Stimulated activated CD4-positive, alpha-beta T cell treated with anti-CD3 and anti-CD28 coated beads, Interleukin-15, amount 100 ng/mL, for 48 hours (primary cell): ENCODE measurements around the gene ME2.
"Not testable (repeated sequence)": the region's sequence is repeated elsewhere in the genome, so short reads cannot be mapped to it uniquely, and the experiment has no call there.

Source experiments
- DNase-seq, 2 donors: peaks; one replicate each; pipeline ENCODE4 v3.0.0-alpha.2; 2020; ENCODE audit warnings: low read depth in 2 of 2

Gene ME2

GRCh38 chr18:50878345-50879301 lies at the start of gene ME2:
Gene ME2 (plus strand): TSS chr18:50879118. CDS start chr18:50895821, 16,703 bp downstream.
- peak; percentile 87 for DNase-seq

DNA sequence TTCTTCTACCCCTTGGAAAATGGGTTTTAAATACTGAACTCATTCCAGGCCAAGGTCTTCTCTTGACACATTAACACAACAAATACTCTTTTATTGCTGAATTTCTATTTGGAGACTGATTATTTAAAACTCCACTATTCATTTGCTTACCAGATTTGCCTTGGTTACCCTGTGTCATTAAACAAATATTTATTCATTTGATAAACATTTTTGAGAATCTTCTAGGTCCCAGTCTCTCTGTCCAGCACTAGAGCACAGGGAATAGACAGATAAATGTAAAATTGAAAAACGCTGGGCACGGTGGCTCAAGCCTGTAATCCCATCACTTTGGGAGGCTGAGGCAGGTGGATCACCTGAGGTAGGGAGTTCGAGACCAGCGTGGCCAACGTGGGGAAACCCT lies 49.3 kb upstream of the ME2 start:
- DNase-seq, result no peak

DNA sequence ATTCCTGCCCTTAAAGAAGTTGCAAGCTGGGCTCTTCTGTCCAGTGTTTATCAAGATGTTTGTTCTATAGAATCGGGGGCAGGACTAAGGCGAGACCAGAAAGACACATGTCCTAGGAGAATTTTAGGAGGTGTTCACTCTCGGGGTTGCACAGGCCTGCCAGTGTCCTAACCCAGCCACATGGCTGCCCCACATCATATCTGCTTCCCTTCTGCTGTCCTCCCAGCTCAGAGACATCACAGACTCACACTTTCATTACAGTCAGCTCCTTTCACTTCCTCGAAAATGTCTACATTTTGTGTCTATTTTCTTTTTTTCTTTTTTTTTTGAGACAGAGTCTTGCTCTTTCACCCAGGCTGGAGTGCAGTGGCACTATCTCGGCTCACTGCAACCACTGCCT lies 48.4 kb upstream of the ME2 start:
- no peak for DNase-seq

DNA sequence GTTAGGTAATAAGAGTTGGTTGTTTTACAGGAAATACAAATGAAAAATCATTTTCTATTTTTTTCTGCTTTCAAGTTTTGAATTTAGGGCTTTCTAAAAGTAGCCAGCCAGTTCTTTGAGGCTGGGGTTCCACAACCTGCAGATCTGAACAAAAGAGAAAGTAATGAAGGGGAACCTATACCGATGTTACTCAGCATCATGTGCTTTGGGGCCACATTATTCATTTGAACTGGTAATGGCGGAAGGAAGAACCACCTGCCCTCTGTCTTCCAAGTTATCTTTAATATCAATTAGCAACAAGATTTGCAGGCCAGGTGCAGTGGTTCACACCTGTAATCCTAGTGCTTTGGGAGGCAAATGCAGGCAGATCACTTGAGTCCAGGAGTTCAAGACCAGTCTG lies 46.2 kb upstream of the ME2 start:
- DNase-seq, result no peak

DNA sequence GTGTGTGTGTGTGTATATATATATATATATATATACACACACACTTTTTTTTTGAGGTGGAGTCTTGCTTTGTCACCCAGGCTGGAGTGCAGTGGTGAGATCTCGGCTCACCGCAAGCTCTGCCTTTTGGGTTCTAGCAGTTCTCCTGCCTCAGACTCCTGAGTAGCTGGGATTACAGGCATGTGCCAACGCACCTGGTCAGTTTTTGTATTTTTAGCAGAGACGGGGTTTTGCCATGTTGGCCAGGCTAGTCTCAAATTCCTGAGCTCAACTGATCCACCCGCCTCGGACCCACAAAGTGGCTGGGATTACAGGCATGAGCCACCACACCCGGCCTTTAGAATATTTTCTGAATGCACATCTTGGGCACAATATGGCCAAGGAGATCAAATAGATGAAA lies 45.4 kb upstream of the ME2 start:
- not testable (repeated sequence) for DNase-seq

GRCh38 chr18:50836521-50836957 lies 42.4 kb upstream of the ME2 start:
- no peak for DNase-seq

DNA sequence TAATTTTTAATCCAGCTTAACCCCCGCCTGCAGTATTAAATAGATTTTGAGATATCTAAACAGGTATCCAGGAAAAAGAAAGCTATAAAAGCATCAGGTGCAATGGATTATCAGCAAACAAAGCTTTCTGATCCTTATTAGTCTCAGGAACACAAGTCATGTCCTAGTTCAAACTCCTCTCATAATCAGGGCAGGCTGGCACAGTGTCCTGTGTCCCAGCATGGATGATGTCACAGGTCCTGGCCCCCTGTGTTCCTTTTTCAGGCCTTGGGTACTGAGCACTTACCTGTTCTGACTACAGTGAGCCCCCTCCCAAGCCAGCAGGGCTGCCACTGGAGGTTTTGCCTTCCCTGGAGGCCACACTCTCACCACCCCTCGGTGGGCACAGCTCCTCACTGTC lies 39.6 kb upstream of the ME2 start:
- DNase-seq, result no peak

- DNase-seq, result no peak
Measured at GRCh38 chr18:50839996-50840395, 38.9 kb upstream of the ME2 start.

DNA sequence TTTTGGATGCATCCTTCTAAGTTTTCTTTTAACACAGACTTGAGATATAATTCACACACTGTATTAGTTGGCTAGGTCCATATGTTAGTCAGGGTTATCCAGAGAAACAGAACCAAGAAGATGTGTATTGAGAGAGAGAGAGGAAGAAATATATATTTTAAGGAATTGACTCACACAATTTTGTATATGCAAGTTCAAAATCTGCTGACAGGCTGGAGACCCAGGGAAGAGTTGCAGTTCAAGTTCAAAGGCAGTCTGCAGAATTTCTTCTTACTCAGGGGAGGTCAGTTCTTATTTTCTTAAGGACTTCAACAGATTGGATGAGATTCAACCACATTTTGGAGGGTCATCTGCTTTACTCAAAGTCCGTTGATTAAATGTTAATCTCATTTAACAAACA lies 36.1 kb upstream of the ME2 start:
- no peak for DNase-seq

GRCh38 chr18:50844554-50844953 lies 34.4 kb upstream of the ME2 start:
- DNase-seq, result no peak

DNA sequence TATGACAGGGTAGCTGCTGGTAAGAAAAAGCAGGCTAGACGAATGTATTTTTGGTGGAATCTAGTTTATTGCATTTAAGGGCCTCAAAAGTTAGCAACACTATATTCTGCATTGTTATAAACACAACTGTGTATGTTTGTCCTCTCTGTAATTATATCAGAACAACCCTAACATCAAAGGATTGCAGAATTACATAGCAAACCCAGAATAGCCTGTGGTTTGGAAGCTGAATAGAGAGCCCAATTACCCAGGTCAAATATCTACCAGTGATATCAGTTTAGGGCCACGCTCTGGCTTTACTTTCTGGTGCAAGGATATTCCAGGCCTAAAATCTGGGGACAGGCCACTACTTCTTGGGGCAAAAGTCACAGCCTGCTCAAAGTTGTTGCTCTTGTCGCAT lies 34.0 kb upstream of the ME2 start:
- DNase-seq, result no peak

DNA sequence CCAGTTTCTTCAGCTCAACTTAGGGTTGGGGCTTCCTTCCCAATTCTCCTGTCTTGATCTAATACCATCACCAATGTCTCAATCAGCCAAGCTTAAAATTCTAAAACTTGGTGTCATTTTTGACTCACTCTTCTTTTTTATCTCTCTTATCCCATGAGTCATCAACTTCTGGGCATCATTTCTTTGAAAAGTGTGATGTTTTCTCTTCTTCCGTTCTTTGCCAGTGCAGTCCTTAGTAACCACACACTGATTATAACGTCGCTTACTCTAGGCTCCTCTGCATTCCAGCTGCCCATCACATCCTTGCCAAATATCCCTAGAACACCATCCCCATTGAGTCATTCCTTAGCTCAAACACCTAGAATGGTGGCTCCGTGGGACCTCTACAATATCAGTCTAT lies 31.7 kb upstream of the ME2 start:
- DNase-seq, result no peak

DNA sequence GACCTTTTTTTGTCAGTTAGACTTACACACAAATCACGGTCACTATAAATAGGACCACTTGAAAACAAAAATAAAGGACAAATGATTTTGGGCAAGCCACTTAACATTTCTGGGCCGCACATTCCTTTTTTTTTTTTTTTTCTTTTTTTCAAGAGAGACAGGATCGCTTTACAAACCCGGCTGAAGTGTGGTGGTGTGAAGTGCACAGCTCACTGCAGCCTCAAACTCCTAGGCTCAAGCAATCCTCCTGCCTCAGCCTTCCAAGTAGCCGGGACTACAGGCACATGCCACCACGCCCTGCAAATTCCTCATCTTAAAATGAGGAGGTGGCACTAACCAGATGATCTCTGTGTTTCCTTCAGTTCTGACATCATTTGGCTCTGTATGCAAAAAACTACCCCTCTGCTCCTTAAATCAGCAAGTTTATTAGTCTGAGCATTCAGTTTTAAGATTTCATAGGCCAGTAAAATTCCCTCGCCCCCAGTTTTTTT lies 30.8 kb upstream of the ME2 start:
- no peak for DNase-seq

GRCh38 chr18:50848991-50849390 lies 29.9 kb upstream of the ME2 start:
- DNase-seq, result no peak

DNA sequence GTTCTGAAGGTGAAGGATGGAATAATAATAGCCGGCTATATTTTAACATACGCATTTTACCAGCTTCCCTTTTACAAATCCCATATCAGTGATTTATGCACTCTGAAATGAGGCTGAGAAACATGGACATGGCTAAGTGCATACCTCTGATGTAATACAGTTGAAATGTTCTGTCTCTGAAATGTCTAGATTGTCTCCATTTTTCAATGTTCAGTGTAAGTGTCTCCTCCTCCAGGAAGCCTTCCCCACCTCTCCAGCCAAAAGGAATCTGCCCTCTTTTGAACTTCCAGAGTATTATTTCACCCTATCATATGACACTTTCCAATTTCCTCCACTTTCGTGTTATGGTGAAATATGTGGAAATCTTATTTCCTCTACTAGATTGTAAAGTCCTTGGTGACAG lies 29.5 kb upstream of the ME2 start:
- no peak for DNase-seq

DNA sequence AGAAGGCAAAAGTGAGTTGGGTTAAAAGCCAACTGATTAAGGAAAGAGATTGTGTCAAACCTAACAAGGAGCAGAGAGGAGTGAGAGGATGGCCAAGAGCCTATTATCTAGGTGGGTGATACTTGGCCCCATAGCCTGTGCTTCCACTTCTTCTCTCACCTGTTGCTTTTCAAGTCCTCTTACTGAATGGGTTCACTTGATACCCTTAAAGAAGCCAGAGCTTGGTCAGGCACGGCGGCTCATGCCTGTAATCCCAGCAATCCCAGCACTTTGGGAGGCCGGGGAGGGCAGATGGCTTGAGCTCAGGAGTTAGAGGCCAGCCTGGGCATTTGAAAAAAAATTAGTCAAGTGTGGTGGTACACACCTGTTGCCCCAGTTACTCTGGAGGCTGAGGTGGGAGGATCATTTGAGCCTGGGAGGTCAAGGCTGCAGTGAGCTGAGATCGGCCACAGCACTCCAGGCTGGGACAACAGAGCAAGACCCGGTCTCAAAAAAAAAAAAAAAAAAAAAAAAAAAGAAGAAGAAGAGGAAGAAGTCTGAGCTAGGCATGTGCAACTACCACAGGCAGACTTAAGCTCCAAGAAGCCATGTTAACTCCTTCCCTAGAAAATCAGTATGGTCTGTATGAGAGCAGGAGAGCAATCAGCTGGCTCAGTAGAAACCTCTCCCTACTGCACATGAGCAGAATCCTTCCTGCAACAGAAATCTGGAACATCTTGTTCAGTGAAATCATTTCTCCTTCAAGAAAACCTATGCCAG lies 28.4 kb upstream of the ME2 start:
- DNase-seq, result no peak

DNA sequence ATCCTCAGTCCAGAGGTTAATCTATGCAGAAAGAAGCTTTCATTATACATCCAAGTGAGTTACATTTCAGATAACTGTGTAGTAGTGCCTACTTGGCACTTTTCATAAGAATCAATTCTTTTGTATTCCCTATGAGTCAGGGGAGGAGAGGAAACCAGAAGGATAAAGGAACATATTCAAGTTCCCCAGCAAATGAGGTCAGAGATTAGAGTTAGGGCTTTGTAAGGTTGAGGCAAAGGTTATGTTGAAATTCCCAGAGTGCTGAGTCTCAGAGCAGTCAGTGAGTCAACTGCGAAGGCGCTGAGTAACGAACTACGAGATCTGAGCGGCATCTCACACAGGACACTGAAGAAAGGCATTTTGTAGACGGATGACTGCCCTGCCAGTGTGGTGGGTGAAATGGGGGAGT lies 25.1 kb upstream of the ME2 start:
- no peak for DNase-seq

- no peak for DNase-seq
Measured at GRCh38 chr18:50855976-50856757, 22.8 kb upstream of the ME2 start.

DNA sequence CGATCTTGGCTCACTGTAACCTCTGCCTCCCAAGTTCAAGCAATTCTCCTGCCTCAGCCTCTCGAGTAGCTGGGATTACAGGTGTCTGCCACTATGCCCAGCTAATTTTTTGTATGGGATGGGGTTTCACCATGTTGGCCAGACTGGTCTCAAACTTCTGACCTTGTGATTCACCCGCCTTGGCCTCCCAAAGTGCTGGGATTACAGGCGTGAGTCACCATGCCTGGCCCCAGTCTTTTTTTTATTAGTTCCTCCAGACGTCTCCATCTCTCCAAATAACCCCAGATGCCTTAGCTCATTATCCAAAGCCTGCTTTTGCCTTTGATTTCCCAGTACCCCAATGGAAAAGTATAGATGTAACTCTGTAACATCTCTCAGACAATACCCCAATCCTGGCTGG lies 21.8 kb upstream of the ME2 start:
- not testable (repeated sequence) for DNase-seq

DNA sequence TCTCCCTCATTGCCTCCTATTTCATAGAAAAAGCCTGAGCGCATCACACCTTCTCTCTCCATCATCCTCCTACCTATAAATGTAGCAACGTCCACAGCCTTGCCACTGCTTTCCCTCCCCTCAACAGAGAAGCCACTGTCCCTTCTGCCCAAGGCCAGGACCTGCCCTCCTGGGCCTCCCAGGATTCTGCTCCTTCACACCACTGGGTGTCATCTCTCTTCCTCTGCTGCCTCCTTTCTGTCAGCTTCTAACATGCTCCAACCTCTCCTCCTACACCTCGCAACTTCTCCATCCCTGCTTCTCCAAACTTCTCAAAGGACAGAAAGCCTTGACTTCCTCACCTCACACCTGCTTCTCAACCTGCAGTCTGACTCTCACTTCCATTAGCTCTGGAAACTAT lies 21.2 kb upstream of the ME2 start:
- no peak for DNase-seq

DNA sequence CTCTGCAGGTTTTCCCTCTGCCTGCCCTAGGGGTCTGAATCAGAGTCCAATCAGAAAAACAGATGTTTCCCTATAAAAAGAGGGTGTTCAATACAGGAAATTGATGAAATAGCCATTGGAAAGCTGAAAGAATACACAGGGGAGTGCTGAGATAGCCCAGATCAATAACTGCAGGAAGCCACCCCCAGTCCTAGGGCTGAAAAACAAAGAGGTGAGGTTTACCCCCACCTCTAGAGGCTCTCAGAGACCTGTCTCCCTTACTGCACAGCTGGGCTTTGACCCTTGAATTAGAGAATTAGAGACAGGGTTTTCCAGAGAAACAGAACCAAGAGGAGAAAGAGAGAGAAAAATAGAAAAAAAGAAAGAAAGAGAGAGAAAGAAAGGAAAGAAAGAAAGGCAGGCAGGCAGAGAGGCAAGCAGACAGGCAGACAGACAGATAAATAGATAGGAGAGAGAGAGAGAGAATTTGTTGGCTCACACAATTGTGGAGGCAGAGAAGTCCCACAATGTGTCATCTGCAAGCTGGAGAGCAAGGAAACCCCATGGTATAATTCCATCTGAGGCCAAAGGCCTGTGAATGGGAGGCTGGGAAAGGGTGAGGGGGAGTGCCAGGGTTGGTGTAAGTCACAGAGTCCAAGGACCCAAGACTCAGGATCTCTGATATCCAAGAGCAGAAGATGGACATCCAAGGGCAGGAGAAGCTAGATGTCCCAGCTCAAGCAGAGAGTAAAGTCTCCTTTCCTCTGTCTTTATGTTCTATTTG lies 18.9 kb upstream of the ME2 start:
- no peak for DNase-seq
